ENCODE data around the gene RPRD2.

The RPRD2 gene

DNA sequence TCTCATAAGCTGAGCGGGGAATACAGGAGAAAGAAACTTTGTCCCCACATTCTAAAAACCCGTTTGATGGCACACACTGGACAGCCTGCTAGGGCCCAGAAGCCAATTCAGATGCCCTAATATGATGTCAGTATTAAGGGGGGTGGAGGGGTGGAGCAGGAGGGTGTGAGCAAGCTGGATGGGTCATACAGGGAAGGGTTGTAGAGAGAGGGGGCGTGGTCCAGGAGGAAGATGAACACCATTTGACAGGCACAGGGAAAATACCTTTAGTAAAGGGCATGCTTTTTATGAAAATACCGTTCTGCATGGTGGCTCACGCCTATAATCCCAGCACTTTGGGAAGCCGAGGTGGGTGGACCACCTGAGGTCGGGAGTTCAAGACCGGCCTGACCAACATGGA lies 129.2 kb downstream of the RPRD2 start:
- in situ Hi-C loops (cut with MboI; ENCODE audit: low sequenced_read_pairs) = no loop called here
- Histone ChIP-seq H3K27me3 (ENCODE audit: low read depth) (no peaks in the 10 kb centered on the region), H3K4me3 (no peak overlapping the region), H3K36me3 (replicated peaks) (peaks cover 63% of the 10 kb centered on the region), H3K4me1 (no peaks in the 10 kb centered on the region), H3K9me3 (no peaks in the 10 kb centered on the region)
- DNase-seq (ENCODE audit: low spot score in 2 of 2) = peak in 1 of 2 experiments; percentile 0

DNA sequence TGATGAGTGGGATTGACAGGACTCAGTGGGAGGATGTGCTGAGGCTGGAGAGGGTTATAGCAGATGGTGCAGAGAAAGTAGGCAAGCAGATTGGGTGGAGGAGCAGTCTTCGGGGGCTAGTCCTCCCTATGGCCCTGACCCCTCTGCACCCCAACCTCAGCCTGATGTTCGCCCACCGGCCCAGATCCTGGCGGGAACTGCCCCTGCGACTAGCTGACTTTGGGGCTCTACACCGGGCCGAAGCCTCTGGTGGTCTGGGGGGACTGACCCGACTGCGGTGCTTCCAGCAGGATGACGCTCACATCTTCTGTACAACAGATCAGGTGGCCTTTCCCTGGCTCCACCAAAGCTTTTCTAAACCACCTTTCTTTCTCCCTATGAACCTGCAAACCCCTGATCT lies 134.4 kb downstream of the RPRD2 start:
- Histone ChIP-seq H3K4me3 (no peak overlapping the region), H3K9me3 (no peaks in the 10 kb centered on the region), H3K36me3 (replicated peaks) (peaks cover 47% of the 10 kb centered on the region), H3K27me3 (ENCODE audit: low read depth) (no peaks in the 10 kb centered on the region), H3K4me1 (no peaks in the 10 kb centered on the region)
- in situ Hi-C loops (cut with MboI; ENCODE audit: low sequenced_read_pairs) = no loop called here
- DNase-seq (ENCODE audit: low spot score in 2 of 2) = no peak

DNA sequence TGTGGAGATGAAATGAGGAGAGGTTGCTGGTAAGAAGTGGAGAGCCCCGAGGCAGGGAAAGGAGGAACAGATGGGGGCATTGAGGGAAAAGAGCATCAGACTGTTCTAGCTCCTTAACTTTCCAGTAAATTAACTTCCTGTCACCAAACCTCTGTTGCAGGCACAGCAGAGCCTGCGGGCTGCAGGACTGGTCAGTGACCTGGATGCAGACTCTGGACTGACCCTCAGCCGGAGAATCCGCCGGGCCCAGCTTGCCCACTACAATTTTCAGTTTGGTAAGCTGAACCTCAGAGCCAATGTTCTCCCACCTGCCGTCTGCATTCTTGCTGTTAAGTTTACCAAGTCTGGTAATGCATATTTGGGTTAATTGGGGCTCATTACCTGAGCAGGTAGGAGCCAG lies 141.5 kb downstream of the RPRD2 start:
- Histone ChIP-seq H3K4me3 (no peak overlapping the region), H3K27me3 (ENCODE audit: low read depth) (no peaks in the 10 kb centered on the region), H3K36me3 (replicated peaks) (peaks cover 46% of the 10 kb centered on the region), H3K9me3 (no peaks in the 10 kb centered on the region), H3K4me1 (no peaks in the 10 kb centered on the region)
- in situ Hi-C loops (cut with MboI; ENCODE audit: low sequenced_read_pairs) = no loop called here
- DNase-seq (ENCODE audit: low spot score in 2 of 2) = no peak

DNA sequence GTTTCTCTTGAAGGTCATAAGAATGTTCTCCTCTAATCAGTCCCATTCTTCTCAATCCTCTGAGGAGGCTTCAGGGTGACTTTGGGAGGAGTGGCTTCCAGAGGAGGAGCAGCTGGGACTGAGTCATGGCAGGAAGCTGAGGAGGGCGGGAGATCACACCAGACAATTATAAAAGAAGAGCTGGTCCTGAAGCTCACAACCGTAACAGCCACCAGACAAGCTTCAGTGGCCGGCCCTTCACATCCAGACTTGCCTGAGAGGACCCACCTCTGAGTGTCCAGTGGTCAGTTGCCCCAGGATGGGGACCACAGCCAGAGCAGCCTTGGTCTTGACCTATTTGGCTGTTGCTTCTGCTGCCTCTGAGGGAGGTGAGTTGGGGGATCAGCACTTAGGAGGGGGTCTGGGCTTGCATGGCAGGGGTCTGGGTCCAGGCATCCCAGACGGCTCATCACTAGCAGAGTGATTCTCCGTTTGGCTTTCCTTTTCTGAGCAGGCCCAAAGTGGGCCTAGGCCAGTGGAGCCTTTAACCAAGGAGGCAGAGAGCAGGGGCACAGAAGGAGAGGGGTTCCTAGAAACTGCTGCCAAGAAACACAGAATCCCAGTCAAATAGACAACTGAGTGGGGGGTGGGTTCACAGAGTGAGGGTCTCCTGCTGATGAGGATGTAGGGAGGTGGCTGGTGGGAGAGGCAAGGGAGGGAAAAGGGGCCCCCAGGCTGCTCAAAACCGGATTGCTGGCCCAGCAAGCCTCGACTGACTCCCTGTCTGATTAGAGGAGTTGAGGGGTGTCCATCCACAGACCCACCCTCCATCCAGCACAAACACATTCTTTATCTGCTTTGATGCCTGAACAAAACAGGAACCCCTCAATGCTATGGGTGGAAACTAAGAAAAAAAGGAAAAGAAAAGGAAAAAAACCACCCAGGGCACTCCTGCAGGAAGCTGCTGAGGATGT lies 144.2 kb downstream of the RPRD2 start, which contains the start of gene ECM1:
Gene ECM1, plus strand, starts transcription at position 198 of the 953 bp plus-strand sequence. Its CDS starts 101 bp downstream, at position 299.
- peaks cover 39% of the 10 kb centered on the region for H3K36me3 ChIP-seq (replicated peaks)
- H3K4me3 ChIP-seq = no peak within 1 kb of the TSS
- DNase-seq (ENCODE audit: low spot score in 2 of 2) = no peak
- no peaks in the 10 kb centered on the region for H3K4me1 ChIP-seq
- in situ Hi-C loops (cut with MboI; ENCODE audit: low sequenced_read_pairs) = no loop called here
- no peaks in the 10 kb centered on the region for H3K27me3 ChIP-seq (ENCODE audit: low read depth)
- H3K9me3 ChIP-seq = no peaks in the 10 kb centered on the region

DNA sequence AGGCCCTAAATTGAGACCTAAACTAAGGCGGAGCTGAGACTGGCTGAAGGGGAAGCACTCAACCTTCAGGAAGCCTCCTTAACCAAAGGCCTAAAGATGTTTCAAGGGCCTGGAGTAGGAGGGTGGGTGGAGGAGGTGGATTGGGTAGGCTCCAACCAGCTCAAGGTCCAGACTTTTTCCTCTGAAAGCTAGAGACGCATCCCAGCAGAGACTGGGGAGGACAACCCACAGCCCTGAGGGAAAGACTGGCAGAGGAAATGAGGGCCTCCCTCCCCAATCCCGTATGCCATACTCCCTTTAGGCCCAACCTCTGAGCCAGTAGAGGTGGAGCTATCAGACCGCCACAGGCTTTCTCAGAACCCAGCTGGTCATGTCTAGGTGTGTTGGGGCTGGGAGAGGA lies 145.0 kb downstream of the RPRD2 start:
- in situ Hi-C loops (cut with MboI; ENCODE audit: low sequenced_read_pairs) = no loop called here
- DNase-seq (ENCODE audit: low spot score in 2 of 2) = no peak

DNA sequence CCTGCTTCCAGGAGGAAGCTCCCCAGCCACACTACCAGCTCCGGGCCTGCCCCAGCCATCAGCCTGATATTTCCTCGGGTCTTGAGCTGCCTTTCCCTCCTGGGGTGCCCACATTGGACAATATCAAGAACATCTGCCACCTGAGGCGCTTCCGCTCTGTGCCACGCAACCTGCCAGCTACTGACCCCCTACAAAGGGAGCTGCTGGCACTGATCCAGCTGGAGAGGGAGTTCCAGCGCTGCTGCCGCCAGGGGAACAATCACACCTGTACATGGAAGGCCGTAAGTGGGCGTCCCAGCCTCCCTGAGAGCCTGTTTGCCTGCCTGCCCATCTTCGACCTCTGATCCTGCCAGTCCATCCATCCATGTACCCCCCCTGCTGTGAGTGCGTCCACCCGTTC lies 147.6 kb downstream of the RPRD2 start:
- Histone ChIP-seq H3K4me1 (peaks cover 6% of the 10 kb centered on the region), H3K27me3 (ENCODE audit: low read depth) (no peaks in the 10 kb centered on the region), H3K4me3 (no peak overlapping the region), H3K36me3 (replicated peaks) (peaks cover 16% of the 10 kb centered on the region), H3K9me3 (no peaks in the 10 kb centered on the region)
- in situ Hi-C loops (cut with MboI; ENCODE audit: low sequenced_read_pairs) = no loop called here
- no peak for DNase-seq (ENCODE audit: low spot score in 2 of 2)

More for the DNA sequence above, 145.0 kb downstream of the RPRD2 start:
- no peaks in the 10 kb centered on the region for H3K9me3 ChIP-seq
- H3K27me3 ChIP-seq (ENCODE audit: low read depth) = no peaks in the 10 kb centered on the region
- peaks cover 39% of the 10 kb centered on the region for H3K36me3 ChIP-seq (replicated peaks)
- no peaks in the 10 kb centered on the region for H3K4me1 ChIP-seq
- no peak overlapping the region for H3K4me3 ChIP-seq

DNA sequence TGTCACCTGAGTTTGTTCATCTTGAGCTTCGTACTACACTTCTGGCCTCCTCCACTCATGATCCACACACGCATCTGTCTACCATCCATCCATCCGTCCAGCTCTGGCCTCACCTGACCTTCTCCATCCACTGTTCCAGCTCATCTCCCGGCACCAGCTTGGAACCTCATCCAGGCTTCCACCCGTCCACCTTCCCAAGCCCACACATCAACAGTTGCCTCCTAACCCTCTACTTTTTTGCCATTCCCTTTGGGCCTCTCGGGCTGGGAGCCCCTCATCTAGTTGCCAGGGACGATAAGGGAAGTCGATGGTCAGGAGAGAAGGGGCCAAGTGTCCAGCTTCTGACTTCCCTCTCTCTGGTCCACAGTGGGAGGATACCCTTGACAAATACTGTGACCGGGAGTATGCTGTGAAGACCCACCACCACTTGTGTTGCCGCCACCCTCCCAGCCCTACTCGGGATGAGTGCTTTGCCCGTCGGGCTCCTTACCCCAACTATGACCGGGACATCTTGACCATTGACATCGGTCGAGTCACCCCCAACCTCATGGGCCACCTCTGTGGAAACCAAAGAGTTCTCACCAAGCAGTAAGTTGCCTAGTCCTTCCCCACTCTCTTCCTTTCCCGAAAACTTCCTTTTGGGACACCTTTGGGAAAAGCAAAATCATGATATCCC lies 148.2 kb downstream of the RPRD2 start:
- H3K36me3 ChIP-seq (replicated peaks) = peaks cover 10% of the 10 kb centered on the region
- H3K4me3 ChIP-seq = no peak overlapping the region
- DNase-seq (ENCODE audit: low spot score in 2 of 2) = no peak
- peaks cover 11% of the 10 kb centered on the region for H3K4me1 ChIP-seq
- in situ Hi-C loops (cut with MboI; ENCODE audit: low sequenced_read_pairs) = no loop called here
- H3K9me3 ChIP-seq = no peaks in the 10 kb centered on the region
- H3K27me3 ChIP-seq (ENCODE audit: low read depth) = no peaks in the 10 kb centered on the region

DNA sequence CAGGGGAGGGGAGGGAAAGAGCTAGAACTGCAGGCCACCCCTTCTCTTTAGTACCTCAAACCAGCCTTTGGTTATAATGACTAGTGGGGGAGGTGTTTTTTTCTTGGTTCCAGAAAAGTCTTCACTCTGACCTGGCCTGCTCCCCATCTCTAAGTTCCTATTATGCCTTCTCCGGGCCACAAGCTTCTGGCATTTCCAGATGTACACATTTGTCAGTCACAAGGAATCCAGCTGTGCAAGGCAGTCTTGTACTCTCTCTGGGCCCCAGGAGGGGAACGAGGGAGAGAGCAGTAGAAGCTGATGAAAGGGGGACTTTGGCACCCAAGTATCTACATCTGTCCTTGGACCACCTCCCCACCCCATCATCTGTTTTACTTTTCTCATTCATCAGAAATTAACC lies 148.9 kb downstream of the RPRD2 start:
- DNase-seq (ENCODE audit: low spot score in 2 of 2) = no peak
- in situ Hi-C loops (cut with MboI; ENCODE audit: low sequenced_read_pairs) = no loop called here
- H3K4me3 ChIP-seq = no peak overlapping the region
- H3K27me3 ChIP-seq (ENCODE audit: low read depth) = no peaks in the 10 kb centered on the region
- H3K9me3 ChIP-seq = no peaks in the 10 kb centered on the region
- H3K36me3 ChIP-seq (replicated peaks) = peaks cover 4% of the 10 kb centered on the region
- peaks cover 11% of the 10 kb centered on the region for H3K4me1 ChIP-seq

DNA sequence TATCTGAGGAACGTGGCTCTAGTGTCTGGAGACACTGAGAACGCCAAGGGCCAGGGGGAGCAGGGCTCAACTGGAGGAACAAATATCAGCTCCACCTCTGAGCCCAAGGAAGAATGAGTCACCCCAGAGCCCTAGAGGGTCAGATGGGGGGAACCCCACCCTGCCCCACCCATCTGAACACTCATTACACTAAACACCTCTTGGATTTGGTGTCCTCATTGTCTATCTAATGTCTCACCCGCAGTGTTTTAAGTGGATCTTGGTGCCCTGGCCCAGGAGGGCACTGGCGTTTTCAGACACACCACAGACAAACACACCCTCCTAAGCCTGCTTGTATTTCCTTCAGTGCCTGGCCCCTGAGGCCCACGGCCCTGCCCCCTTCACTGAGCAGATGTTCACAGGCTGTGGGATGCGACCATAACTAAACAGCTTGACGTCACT lies 149.4 kb downstream of the RPRD2 start:
- no peaks in the 10 kb centered on the region for H3K36me3 ChIP-seq (replicated peaks)
- in situ Hi-C loops (cut with MboI; ENCODE audit: low sequenced_read_pairs) = no loop called here

DNA sequence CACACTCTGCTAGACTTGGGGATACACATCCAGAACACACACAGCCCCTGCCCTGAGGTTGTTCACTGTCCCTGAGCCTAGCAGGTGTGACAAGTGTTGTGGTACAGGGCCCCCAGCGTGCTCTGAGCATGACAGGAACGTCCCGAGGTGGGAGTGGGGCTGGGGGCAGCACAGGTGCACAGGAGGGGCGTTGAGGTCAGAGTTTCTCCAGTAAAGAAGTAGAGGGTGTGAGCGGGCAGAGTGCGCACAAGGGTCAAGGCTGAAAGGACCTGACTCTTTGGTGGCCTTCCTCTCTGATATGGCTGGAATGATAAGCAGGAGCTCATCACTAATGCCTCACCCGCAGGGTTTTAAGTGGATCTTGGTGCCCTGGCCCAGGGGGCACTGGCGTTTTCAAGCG lies 150.3 kb downstream of the RPRD2 start:
- H3K36me3 ChIP-seq (replicated peaks) = no peaks in the 10 kb centered on the region
- in situ Hi-C loops (cut with MboI; ENCODE audit: low sequenced_read_pairs) = no loop called here
- no peaks in the 10 kb centered on the region for H3K27me3 ChIP-seq (ENCODE audit: low read depth)
- H3K4me3 ChIP-seq = no peak overlapping the region
- DNase-seq (ENCODE audit: low spot score in 2 of 2) = no peak
- H3K4me1 ChIP-seq = peaks cover 11% of the 10 kb centered on the region
- H3K9me3 ChIP-seq = no peaks in the 10 kb centered on the region

More for the DNA sequence above, 149.4 kb downstream of the RPRD2 start:
- no peak for DNase-seq (ENCODE audit: low spot score in 2 of 2)
- Histone ChIP-seq H3K27me3 (ENCODE audit: low read depth) (no peaks in the 10 kb centered on the region), H3K4me1 (peaks cover 11% of the 10 kb centered on the region), H3K4me3 (no peak overlapping the region), H3K9me3 (no peaks in the 10 kb centered on the region)

DNA sequence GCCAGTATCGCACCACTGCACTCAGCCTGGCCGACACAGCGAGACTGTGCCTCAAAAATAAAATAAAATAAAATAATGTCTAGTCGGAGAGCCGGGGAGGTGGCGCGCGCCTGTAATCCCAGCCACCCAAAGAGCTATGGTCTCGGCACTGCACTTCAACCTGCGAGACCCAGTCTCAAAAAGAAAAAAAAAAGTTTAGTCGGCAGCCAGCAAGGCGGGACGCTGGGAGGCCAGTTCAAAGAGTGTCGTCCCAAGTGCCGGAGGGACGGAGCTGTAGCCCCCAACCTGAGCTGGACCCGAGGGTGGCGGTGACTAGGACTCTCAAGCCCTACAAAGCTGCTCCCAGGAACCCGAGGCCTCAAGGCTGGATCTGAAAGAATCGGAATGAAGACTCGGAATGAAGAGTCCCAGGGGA lies 151.0 kb downstream of the RPRD2 start:
- H3K9me3 ChIP-seq = no peaks in the 10 kb centered on the region
- in situ Hi-C loops (cut with MboI; ENCODE audit: low sequenced_read_pairs) = no loop called here
- H3K4me1 ChIP-seq = peaks cover 11% of the 10 kb centered on the region
- H3K27me3 ChIP-seq (ENCODE audit: low read depth) = no peaks in the 10 kb centered on the region
- H3K4me3 ChIP-seq = peak overlapping the region; percentile 48
- no peak for DNase-seq (ENCODE audit: low spot score in 2 of 2)
- no peaks in the 10 kb centered on the region for H3K36me3 ChIP-seq (replicated peaks)

DNA sequence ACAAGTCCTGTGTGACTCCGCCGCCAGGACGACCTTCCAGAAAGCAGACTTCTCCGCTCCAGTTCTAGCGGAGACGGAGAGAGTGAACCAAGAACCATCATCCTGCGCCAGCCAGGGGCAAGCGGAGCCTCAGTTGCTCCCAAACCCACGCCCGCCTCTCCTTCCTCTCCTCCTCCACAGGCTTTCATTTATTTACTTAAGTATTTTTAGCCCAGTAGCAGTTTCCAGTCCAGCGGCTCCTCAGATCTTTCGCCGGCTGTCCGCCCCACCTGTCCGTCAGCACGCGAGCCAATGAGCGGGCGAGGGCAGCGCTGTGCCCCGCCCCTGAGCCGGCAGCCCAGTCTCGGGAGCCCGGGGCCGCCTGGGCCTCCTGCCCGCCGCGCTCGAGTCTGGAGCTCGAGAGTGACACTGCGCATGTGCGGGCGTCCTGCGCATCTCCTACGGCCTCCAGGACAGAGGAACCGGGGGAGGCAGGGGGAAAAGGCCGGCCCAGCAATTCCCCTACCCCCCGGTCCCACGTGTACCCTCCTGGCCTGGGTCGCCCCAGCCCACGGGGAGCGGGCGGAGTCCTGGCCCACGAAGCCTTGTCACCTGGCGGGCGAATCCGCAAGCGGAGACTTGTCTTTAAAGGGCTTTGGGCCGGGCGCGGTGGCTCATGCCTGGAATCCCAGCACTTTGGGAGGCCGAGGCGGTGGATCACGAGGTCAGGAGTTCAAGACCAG lies 151.5 kb downstream of the RPRD2 start, which contains the start of gene FALEC:
Gene FALEC, plus strand, starts transcription at position 425 of the 722 bp plus-strand sequence.
- in situ Hi-C loops (cut with MboI; ENCODE audit: low sequenced_read_pairs) = no loop called here
- peak; percentile 96 to 97 for DNase-seq (ENCODE audit: low spot score in 2 of 2)
- Histone ChIP-seq H3K36me3 (replicated peaks) (no peaks in the 10 kb centered on the region), H3K4me3 (peak within 1 kb of the TSS; percentile 48), H3K4me1 (peaks cover 11% of the 10 kb centered on the region), H3K9me3 (no peaks in the 10 kb centered on the region), H3K27me3 (ENCODE audit: low read depth) (no peaks in the 10 kb centered on the region)

DNA sequence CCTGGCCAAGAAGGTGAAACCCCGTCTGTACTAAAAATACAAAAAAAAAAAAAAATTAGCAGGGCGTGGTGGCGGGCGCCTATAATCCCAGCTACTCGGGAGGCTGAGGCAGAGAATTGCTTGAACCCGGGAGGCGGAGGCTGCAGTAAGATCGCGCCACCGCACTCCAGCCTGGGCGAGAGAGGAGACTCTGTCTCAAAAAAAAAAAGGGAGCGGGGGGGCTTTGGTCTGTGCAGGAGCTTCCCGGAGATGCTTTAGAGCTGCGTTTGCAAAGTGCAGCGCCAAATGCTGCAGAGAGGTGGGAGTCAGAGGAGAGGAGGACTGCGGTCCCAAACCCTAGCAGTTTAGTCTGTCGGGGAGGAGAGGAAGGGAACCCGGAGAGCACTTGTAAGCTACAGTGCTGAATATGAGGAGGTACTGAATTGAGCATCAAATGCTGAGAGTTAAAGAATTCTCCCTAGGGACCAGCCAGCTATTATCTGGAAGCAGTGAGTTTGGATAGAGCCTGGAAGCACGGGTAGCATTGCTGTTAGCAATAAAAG lies 152.2 kb downstream of the RPRD2 start:
- H3K4me3 ChIP-seq = peak overlapping the region; percentile 48
- no peaks in the 10 kb centered on the region for H3K27me3 ChIP-seq (ENCODE audit: low read depth)
- no peaks in the 10 kb centered on the region for H3K36me3 ChIP-seq (replicated peaks)
- in situ Hi-C loops (cut with MboI; ENCODE audit: low sequenced_read_pairs) = no loop called here
- H3K9me3 ChIP-seq = no peaks in the 10 kb centered on the region
- peaks cover 11% of the 10 kb centered on the region for H3K4me1 ChIP-seq
- DNase-seq (ENCODE audit: low spot score in 2 of 2) = peak in 1 of 2 experiments; percentile 52
